Mucosa of rectum (tissue), 2 donors: ENCODE measurements around the gene ATXN1.
"Not testable (repeated sequence)": the region's sequence is repeated elsewhere in the genome, so short reads cannot be mapped to it uniquely, and the experiment has no call there.

ENCODE experiments used
- H3K27ac ChIP-seq, 2 donors: one replicate each; pipeline ENCODE4 v1.7.0; 2013; ENCODE audit warnings: inconsistent platforms in 2 of 2, low read depth in 2 of 2, low read length in 2 of 2
- H3K27me3 ChIP-seq, 2 donors: one replicate each; pipeline ENCODE4 v1.7.0; 2013; ENCODE audit warnings: low read length in 2 of 2; ENCODE audit not compliant: control insufficient read depth in 2 of 2, insufficient read depth in 2 of 2
- H3K36me3 ChIP-seq, 2 donors: one replicate each; pipeline ENCODE4 v1.7.0; 2013; ENCODE audit warnings: low read length in 2 of 2; ENCODE audit not compliant: control insufficient read depth in 2 of 2, insufficient read depth in 2 of 2
- H3K4me1 ChIP-seq, 2 donors: one replicate each; pipeline ENCODE4 v1.7.0; 2013; ENCODE audit warnings: low read length in 2 of 2, mild to moderate bottlenecking in 1 of 2; ENCODE audit not compliant: control insufficient read depth in 2 of 2, insufficient read depth in 2 of 2
- H3K4me3 ChIP-seq, 2 donors: one replicate each; pipeline ENCODE4 v1.7.0; 2013; ENCODE audit warnings: low read length in 2 of 2
- H3K9ac ChIP-seq, 2 donors: one replicate each; pipeline ENCODE4 v1.7.0; 2013; ENCODE audit warnings: low read length in 2 of 2, low read depth in 1 of 2, mild to moderate bottlenecking in 1 of 2
- H3K9me3 ChIP-seq, 2 donors: one replicate each; pipeline ENCODE4 v1.7.0; 2013; ENCODE audit warnings: low read length in 2 of 2; ENCODE audit not compliant: control insufficient read depth in 2 of 2
- donor health status: healthy.
- donor health status: Normal muscosa, but diverticular disease.

ATXN1 gene

DNA sequence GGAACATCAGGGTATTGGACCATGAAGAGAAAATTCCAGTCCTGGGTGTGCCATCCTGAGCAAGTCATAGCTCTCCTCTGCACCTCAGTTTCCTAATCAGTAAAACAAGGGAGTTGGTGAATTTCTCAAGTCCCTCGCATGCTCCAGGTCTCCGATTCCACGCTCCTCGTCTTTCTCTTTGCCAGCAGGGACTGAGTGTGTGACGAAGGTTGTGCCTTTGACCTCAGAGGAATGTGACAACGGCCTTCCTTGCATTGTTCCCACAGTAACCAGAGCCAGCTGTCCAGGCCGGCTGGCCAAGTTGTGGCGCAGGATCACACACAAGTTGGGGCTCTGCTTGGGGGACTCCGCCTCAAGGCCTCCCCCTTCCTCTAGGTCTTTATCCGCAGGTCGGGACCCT lies 217.3 kb downstream of the ATXN1 start:
- no peak overlapping the region for H3K9ac ChIP-seq
- no peaks in the 10 kb centered on the region for H3K27me3 ChIP-seq
- H3K9me3 ChIP-seq, result no peaks in the 10 kb centered on the region
- peaks cover 0 to 5% of the 10 kb centered on the region in 2 donors for H3K36me3 ChIP-seq
- H3K4me3 ChIP-seq, result no peak overlapping the region
- H3K27ac ChIP-seq, result no peak overlapping the region
- H3K4me1 ChIP-seq, result peaks cover 0 to 2% of the 10 kb centered on the region in 2 donors

DNA sequence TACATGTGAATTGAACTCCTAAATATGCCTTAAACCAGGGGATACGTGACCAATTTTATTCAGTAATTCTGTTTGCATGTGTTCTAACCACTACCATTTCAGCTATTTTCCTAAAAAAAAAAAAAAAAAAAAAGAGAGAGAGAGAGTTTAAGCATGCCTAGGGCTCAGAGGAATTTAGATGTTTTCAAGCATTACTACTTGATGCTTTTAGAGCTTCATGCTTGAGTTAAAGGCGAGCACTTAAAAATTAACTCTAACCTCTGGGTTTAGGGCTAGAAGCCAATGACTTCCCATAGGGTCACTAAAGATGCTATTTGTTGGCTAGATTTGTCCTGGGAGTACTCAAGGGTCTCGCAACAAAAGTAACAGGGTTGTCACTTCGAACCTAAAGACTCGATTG lies 217.7 kb downstream of the ATXN1 start:
- Histone ChIP-seq H3K4me1 (peaks cover 0 to 2% of the 10 kb centered on the region in 2 donors), H3K9me3 (no peaks in the 10 kb centered on the region), H3K27ac (no peak overlapping the region)

DNA sequence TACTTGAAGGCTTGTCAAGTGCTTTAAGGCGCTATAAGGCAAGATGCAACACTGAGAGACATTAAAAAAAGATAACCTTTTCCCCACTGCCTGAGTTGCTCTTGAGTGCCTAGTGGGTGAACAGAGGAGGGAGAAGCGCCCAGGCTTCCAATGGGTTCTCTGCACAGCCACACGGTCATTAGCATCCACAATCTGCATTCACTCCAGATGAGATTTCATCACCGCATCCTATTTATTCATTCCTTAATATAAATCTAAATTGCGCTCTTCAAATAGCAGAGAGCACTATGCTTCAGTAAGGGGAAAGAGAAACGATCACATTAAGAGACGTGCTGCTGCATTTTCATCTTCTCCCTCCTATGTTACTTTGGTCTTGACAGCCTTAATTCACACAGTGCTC lies 219.2 kb downstream of the ATXN1 start:
- no peak overlapping the region for H3K27ac ChIP-seq

More for the DNA sequence above, 217.7 kb downstream of the ATXN1 start:
- H3K9ac ChIP-seq, result no peak overlapping the region
- no peak overlapping the region for H3K4me3 ChIP-seq
- H3K36me3 ChIP-seq, result peaks cover 0 to 5% of the 10 kb centered on the region in 2 donors
- H3K27me3 ChIP-seq, result no peaks in the 10 kb centered on the region

DNA sequence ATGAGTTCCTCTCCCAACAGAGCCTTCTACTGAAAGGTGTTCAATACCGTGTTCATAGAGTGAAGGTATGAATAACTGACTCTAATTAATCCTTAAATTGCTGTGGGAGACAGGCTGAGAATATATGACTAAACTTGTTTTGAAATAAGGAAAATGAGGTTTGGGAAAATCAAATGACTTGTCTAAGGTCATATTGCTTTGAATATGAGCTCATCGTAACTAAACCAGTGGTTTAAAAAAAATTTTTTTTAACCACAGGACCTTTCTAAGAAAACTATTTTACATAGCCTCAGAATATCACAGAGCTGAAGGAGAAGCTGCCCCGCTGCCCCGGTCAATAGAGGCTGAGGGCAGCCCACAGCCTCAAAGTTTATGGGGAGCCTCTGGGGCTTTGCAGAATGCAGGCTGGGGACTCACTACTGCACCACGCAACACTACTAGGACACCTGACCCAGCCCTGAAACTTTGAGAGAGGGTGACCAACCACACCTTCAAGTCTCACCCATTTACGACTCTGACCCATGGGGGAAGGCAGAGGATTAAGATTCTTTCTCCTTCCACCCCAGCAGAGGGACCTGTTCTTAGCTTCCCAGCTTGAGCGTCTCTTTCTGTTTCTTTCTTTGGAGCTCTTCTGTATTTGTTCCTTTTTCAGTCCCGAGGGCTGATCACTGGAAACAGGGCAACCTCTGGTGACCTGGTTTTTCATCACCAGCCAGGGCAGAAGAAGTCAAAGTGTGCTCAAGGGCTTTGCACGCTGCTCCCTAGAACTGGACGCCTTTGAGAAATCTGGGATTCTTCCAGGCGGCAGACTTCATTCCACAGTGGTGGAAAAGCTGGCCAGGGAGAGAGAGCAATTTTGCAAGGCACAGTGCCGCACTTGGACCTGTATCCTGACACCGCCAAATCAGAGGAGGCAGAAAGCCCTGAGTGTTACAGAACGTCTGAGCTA lies 220.2 kb downstream of the ATXN1 start:
- H3K27ac ChIP-seq, result no peak overlapping the region
- H3K36me3 ChIP-seq, result peaks cover 0 to 5% of the 10 kb centered on the region in 2 donors

More for the DNA sequence above, 219.2 kb downstream of the ATXN1 start:
- no peaks in the 10 kb centered on the region for H3K9me3 ChIP-seq
- H3K36me3 ChIP-seq, result peaks cover 0 to 5% of the 10 kb centered on the region in 2 donors
- H3K4me1 ChIP-seq, result peaks cover 0 to 2% of the 10 kb centered on the region in 2 donors
- H3K27me3 ChIP-seq, result no peaks in the 10 kb centered on the region
- no peak overlapping the region for H3K4me3 ChIP-seq
- no peak overlapping the region for H3K9ac ChIP-seq

DNA sequence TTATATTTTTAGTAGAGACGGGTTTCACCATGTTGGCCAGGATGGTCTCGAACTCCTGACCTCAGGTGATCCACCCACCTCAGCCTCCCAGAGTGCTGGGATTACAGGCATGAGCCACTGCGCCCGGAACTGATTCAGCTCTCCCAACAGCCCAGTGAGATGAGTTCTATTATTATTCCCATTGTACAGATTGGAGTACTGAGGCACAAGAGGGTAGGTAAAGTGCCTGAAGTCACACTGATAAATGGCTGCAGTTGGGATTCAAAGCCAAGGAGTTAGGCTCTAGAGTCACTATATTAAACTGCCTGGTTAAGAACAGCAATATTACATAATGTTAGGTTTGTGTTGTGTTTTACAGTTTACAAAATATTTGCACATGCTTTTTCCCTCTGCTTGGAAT lies 220.9 kb downstream of the ATXN1 start:
- H3K27me3 ChIP-seq, H3K27ac ChIP-seq: not testable (repeated sequence)

More for the DNA sequence above, 220.2 kb downstream of the ATXN1 start:
- Histone ChIP-seq H3K4me1 (peaks cover 0 to 2% of the 10 kb centered on the region in 2 donors), H3K9ac (no peak overlapping the region), H3K27me3 (no peaks in the 10 kb centered on the region), H3K9me3 (no peaks in the 10 kb centered on the region), H3K4me3 (no peak overlapping the region)

DNA sequence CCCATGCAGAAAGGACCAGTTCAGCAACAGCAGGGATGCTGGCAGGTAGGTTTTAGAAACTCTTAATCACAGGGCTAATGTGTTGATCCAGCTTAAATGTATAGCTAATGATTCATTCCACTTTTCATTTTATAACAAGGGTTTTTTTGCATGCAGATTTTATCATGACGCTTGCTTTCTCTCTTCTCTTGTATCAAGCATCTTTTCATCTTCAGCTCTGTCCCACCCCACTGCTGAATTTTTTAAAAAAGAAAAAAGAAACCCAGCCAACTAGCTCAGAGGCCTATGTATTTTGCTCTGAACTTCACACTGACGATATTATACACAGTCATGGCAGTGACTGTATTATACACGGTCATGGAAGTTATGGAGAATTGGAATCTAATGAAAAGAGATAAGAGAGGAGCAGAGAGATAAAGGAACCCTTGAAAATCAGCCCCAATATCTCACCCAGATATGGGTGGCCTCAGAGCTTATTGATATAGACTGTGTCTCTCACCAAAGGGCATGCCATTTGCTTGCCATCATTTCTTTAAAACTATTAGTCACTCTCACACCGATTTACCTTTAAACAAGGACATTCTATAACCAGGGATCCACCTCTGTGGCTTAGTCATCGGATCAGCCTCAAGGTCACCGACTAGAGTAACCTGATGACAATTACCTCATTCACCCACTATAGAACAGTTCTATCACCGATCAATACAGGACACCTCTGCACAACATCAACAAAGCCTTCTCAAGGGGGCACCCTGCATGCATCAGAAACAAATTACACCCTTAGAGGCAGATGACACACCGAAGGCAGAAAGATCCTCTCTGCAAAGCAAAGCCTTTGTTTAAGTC lies 222.0 kb downstream of the ATXN1 start:
- H3K9ac ChIP-seq, result no peak overlapping the region
- H3K4me3 ChIP-seq, result no peak overlapping the region
- peaks cover 0 to under 1% of the 10 kb centered on the region in 2 donors for H3K36me3 ChIP-seq
- peaks cover 0 to 2% of the 10 kb centered on the region in 2 donors for H3K4me1 ChIP-seq
- no peak overlapping the region for H3K27ac ChIP-seq
- H3K27me3 ChIP-seq, result no peaks in the 10 kb centered on the region
- H3K9me3 ChIP-seq, result no peaks in the 10 kb centered on the region

More for the DNA sequence above, 220.9 kb downstream of the ATXN1 start:
- not testable (repeated sequence) for H3K9ac ChIP-seq, H3K4me3 ChIP-seq, H3K4me1 ChIP-seq, H3K36me3 ChIP-seq, H3K9me3 ChIP-seq

DNA sequence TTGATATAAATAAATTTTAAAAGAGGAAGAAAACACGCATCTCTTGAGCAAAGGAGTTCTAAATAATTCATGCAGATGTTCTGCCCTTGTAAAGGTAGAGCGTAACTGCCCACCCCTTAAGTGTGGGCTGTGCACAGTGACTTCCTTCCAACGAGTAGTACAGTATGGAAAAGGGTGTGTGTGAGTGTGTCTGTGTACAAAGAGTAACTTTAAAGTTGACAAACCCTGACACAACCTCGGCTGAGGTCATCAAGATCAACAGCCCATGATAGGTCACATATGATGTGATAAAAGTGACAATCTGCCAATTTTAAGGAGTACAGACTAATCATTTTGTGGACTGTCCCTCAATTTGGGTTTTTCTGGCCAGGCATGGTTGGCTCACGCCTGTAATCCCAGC lies 225.7 kb downstream of the ATXN1 start:
- Histone ChIP-seq H3K27me3 (no peaks in the 10 kb centered on the region), H3K36me3 (peaks cover 0 to 3% of the 10 kb centered on the region in 2 donors), H3K27ac (no peak overlapping the region)

DNA sequence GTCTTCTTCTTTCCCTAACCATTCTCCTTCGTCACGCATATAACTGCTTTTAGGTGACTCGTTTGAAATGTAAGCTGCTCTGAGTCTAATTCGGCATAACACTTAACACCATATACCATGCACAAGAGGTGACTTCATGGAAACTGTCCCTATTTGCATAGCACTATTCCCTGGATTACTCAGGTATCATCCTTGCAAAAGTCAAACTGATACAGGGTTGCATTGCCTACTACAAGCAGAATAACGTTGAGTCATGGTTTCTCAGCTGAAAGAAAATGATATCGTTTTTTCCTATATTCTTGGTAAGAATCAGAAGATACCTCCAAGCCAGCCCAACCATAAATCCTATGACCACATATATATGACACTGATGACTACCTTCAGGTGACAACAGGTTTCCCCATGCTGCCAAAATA lies 227.5 kb downstream of the ATXN1 start:
- Histone ChIP-seq H3K9ac (no peak overlapping the region), H3K4me1 (peaks cover 0 to 4% of the 10 kb centered on the region in 2 donors), H3K27ac (no peak overlapping the region), H3K9me3 (no peaks in the 10 kb centered on the region), H3K27me3 (no peaks in the 10 kb centered on the region), H3K4me3 (no peak overlapping the region), H3K36me3 (peaks cover 0 to 3% of the 10 kb centered on the region in 2 donors)

More for the DNA sequence above, 225.7 kb downstream of the ATXN1 start:
- Histone ChIP-seq H3K4me3 (no peak overlapping the region), H3K4me1 (peaks cover 0 to 4% of the 10 kb centered on the region in 2 donors), H3K9me3 (no peaks in the 10 kb centered on the region), H3K9ac (no peak overlapping the region)

DNA sequence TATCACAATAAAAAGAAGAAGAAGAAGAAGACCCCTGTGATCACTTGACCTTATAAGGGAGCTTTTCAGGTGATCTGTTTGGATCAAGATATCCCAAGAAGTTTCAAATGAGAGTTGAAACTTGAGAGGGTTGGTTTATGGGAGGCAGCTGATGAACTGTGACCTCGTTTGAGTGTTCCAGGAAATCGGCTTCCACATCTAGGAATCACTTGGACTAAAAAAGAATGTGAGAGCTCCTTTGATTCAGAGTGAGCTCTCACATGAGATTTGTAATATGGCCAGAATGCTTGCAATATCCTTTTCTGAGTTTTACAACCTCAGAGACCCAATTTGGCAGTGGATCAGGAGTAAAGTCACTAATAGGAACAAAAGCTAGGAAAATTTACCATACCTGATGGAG lies 228.1 kb downstream of the ATXN1 start:
- Histone ChIP-seq H3K9ac (no peak overlapping the region), H3K4me1 (peaks cover 0 to 4% of the 10 kb centered on the region in 2 donors), H3K27ac (no peak overlapping the region), H3K36me3 (peaks cover 0 to 3% of the 10 kb centered on the region in 2 donors), H3K9me3 (no peaks in the 10 kb centered on the region), H3K4me3 (no peak overlapping the region), H3K27me3 (no peaks in the 10 kb centered on the region)

DNA sequence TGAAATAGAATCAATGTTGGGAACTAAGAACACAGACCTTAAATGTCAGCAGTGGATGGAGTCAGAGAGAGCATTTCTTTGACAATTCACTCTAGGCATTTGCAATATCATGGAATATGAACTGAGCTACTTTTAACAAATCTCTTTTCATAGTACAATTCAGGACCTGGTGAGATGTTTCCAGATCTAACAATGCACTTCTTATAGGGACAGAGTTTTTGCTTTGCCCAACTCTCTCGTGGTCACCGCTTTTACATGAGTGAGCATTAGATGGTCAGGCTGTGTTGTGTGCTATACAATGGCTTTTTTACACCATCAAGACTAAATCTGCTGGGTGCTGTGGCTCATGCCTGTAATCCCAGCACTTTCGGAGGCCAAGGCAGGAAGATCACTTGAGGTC lies 233.6 kb downstream of the ATXN1 start:
- no peak overlapping the region for H3K4me3 ChIP-seq
- H3K9me3 ChIP-seq, result no peaks in the 10 kb centered on the region
- H3K27ac ChIP-seq, result no peak overlapping the region
- peaks cover 0 to 3% of the 10 kb centered on the region in 2 donors for H3K36me3 ChIP-seq
- no peak overlapping the region for H3K9ac ChIP-seq
- H3K4me1 ChIP-seq, result no peaks in the 10 kb centered on the region
- H3K27me3 ChIP-seq, result no peaks in the 10 kb centered on the region
